Stimulated activated CD4-positive, alpha-beta T cell treated with anti-CD3 and anti-CD28 coated beads, Interleukin-1b, Interleukin-23, amount 100 ng/mL, for 4 hours (primary cell): ENCODE results near the gene SNRPA1.
A peak's percentile ranks its signal among the peaks of the same experiment; 100 is the strongest.
"Not testable (repeated sequence)": the region's sequence is repeated elsewhere in the genome, so short reads cannot be mapped to it uniquely, and the experiment has no call there.

ENCODE experiments used
- DNase-seq, 2 donors: peaks; one replicate each; pipeline ENCODE4 v3.0.0-alpha.2; 2020; ENCODE audit warnings: low read depth in 2 of 2

Gene SNRPA1

GRCh38 chr15:101295607-101296161, 636 bp upstream of the SNRPA1 start:
- no peak for DNase-seq

DNA sequence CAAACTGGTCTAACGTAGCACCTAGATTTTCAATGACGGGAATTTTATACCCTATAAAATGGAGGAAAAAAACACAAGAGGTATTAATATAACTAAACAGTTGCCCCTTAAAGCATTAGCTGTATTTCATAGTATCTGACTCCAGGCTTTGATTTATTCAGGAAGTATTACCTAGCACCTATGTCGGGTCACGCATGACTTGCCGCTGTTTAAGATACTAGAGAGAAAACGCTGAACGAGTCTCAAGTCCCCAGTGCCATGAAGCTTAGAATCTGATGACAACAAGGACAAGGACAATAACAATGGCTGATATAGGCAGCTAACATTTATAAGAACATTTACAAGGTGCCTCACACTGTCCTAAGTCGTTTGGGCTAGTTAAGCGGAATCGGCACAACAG, 1.9 kb downstream of the SNRPA1 start:
- no peak for DNase-seq

DNA sequence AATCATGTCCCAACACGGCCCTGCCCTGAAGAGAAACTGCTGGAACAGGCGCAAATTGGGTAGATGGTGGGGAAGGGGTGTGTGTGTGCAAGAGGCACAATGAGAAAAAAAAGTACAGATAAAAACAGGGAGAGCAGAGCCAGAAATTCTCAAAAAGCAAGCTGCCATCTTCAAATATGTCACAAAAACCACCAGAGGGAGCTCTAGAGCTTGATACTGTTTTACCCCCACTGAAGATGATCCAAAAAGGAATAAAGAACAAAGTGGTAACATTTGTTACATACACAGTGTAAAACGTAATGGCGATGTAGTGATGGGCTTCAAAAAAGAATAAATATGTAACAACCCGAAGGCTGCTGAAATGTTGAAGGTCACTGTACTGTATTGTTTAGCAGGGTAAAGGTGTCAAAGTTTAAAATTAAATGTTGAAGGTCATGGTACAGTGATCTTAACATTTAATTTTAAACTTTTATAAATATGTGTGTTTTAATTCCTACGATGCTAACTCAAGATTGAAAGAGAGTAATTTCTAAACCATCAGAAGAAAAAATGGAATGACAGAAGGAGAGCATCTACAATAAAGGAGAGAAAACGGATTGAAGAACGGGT, 6.0 kb downstream of the SNRPA1 start:
- peak in 1 of 2 donors; percentile 18 for DNase-seq

- DNase-seq: not testable (repeated sequence)
Measured at GRCh38 chr15:101287342-101287741, 7.7 kb downstream of the SNRPA1 start.

DNA sequence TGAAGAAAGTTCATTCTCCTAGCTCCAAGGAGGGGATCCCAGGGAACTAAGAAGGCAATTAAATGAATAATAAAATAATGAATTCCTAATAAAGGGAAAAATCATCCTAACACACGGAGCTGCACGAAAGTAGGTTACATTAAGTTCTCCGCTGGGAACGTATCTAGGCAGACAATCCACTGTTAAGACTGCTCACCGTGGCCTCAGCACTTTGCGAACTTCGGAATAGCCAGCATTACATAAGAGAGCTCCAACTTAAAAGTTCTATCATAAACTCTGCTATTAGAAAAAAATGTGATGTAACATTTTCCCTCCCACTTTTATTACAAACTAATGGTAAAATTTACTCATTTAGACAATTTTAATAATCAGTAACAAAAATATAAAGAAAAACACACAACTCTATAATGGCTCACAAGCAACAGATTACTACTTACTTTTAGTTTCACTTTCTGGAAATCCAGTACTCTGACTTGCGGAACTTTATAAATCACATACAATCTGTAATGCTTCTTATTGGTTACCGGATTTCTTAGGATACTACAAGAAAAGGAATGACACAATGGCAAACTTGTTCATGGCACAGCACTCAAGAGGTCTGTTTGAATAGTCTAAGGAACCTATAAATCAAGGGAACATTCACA, 8.5 kb downstream of the SNRPA1 start:
- DNase-seq: no peak

GRCh38 chr15:101283931-101284330, 11.1 kb downstream of the SNRPA1 start:
- DNase-seq: no peak

- no peak for DNase-seq
Measured at GRCh38 chr15:101280007-101280406, 15.0 kb downstream of the SNRPA1 start.

DNA sequence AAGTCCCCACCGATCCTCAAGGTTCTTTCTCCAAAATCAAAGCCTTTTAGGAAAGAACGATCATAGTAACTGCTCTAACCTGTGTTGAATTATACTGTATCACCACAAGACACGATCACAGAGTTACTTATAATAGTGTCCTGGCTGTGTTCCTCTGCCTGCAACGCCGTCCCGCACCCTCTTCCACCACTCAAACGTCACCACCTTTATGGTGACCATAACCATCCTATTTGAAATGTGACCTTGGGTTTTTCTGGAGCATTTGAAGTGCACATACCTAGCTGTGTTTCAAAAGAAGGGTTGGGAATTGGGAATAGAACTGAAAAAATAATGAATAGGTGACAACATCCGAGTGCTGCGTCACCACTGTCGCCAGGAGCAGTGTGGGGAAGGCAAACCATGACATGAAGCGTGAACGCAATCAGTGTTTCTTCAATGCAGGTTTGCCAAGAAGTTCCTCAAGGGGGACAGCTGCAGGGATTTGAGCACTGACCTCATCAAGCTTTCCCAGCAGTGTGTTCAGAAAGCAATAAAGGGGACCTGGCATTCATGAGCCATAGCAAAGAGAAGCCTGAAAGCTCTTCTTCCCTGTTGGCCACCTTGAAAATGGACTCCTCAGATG, 17.0 kb downstream of the SNRPA1 start:
- no peak for DNase-seq

- DNase-seq: peak; percentile 79 to 94
Measured at GRCh38 chr15:101277038-101277822, 17.8 kb downstream of the SNRPA1 start, which contains the start of gene SELENOS. Gene SELENOS, minus strand, starts transcription at chr15:101277485. Its CDS starts 68 bp downstream, at chr15:101277417.

DNA sequence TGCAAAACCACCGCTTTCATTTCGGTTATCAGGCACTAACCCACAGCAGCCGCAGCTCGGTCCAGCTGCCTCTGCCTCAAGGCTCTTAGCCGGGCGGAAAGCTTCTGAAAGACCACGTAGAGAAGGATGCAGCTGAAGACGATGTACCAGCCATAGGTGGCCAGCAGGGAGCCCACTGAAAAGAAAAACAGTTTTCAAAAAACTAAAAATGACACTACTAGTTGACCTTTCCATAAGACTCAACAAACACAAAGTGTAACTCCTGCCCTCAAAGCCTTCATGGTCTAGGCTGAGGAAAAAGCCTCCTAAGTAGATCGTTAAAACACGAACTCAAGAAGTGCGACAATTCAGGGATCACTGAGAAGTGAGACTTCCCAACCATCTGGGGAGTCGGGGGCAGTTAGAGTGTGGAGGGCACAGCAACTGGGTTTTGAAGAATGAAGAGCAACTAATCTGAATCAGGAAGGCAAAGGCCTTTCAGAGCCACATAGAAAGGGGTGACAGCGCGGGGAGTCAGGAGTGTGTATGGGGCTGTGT, 18.5 kb downstream of the SNRPA1 start:
- DNase-seq: no peak

GRCh38 chr15:101275018-101275417, 20.0 kb downstream of the SNRPA1 start:
- no peak for DNase-seq

DNA sequence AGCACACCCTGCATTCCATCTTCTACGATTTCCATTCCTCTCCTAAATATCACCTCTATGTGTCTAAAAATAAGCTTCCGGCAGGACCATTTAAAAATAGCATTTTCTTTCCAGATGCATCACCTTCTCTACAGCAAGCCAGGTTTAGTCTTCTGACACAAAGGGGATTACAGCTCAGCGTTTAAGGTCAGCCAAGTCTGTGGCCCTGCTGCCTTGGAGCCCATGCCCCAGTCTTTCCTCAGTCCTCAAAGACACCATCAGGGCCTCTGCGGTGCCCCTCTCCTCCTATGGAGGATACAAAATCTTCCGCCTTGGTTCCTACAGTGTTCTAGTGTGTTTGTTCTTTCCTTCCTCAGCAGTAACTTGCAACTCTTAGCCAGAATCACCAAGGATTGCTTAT, 21.5 kb downstream of the SNRPA1 start:
- no peak for DNase-seq

DNA sequence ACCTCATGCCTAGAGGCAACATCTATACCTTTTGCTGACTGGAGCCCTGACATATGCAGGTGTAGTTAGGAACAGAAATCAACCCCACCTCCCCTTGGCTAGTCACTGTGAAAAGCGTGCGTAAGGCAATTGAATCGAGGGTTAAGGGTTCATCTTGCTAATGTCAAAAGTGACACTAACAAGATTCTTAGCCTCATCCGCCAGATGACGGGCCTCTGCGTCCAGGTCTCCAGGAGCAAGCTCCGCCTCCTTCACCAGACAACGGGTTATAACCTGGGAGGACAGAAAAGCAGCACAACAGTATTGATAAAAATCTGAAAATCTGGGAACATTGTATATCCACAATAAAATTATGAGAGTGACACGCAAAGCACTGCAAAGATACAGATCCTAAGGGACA, 22.5 kb downstream of the SNRPA1 start:
- DNase-seq: no peak

DNA sequence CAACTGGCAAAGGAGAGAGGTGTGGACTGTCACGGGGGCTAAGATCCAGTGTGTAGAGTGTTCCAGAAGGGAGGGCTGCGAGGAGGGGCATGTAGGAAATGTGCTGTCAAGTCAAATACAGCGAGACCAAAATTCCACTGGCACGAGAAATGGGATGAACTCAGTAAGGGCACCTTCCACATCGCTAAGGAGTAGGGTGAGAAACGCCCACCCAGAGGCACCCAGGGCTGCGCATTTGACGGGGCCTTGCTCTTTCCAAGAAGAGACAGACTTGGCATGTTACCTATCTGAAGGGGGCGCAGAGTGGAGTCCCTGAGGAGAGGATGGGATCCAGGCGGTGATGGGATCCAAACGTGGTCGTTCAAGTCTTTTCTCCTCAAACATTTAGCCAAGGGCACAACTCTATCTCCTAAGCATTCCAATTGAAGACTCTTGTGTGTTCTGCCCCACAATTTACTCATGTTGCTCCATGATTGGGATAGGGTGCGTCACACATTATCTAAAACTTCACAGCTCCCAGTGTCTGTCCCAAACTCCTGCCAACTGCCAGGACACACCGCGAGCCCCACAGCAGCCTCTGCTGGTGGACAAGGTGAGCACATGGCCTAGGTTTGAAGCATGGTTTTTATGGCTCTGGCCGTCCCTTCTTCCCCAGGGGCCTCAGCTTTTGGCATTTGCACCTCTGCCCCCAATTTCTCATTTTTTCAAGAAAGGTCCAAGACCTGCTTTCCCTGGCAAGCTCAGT, 25.4 kb downstream of the SNRPA1 start:
- DNase-seq: no peak

- DNase-seq: no peak
Measured at GRCh38 chr15:101267320-101268104, 27.5 kb downstream of the SNRPA1 start.

GRCh38 chr15:101266787-101267186, 28.3 kb downstream of the SNRPA1 start:
- DNase-seq: no peak

GRCh38 chr15:101266034-101266433, 29.0 kb downstream of the SNRPA1 start:
- no peak for DNase-seq

- no peak for DNase-seq
Measured at GRCh38 chr15:101264911-101265641, 30.0 kb downstream of the SNRPA1 start.

DNA sequence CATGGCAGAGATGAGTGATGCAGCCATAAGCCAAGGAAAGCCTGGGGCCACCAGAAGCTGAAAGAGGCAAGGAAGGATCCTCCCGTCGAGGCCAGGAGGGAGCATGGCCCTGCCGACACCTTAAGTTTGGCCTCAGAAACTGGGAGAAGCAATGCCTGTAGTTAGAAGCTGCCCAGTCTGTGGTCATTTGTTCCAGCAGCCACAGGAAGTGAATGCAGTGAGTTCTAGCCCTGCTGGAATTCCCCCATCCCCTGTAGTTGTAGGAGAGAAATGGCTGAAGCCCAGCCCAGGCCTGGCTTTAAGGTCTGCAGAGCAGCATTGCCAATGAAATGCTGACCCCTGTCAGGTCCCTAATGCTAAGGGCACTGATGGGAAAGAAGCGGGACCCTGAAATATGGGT, 31.0 kb downstream of the SNRPA1 start:
- no peak for DNase-seq

DNA sequence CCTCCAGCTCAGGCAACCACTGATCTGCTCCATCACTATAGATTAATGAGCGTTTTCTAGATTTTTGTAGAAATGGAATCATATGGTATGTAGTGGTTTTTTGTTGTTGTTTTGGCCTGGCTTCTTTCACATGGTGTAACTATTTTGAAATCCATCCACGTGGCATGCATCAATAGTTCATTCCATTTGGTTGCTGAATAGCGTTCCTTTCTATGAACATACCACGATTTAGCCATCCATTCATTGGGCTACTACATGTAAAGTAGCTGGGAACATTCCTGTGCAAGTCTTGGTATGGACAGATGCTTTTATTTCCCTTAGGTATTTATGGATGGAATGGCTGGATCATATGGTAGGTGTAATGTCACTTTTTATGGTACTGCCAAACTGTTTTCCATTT, 32.5 kb downstream of the SNRPA1 start:
- DNase-seq: no peak
